Ectodermal cell (in vitro differentiated cells): ENCODE results near the gene GPR157.

ENCODE experiments used
- H3K27ac ChIP-seq: 2 replicates; pipeline ENCODE4 v1.7.0; 2013; ENCODE audit warnings: mild to moderate bottlenecking, low read depth, low read length; ENCODE audit not compliant: insufficient read depth, poor library complexity, severe bottlenecking
- H3K27me3 ChIP-seq: 2 replicates; pipeline ENCODE4 v1.7.0; 2013; ENCODE audit warnings: mild to moderate bottlenecking, low read length; ENCODE audit not compliant: insufficient read depth, control insufficient read depth, poor library complexity, severe bottlenecking
- H3K36me3 ChIP-seq: one replicate; pipeline ENCODE4 v1.7.0; 2013; ENCODE audit warnings: low read length; ENCODE audit not compliant: control insufficient read depth, insufficient read depth
- H3K4me1 ChIP-seq: one replicate; pipeline ENCODE4 v1.7.0; 2013; ENCODE audit warnings: low read length; ENCODE audit not compliant: control insufficient read depth, insufficient read depth
- H3K4me3 ChIP-seq: 2 replicates; pipeline ENCODE4 v1.7.0; 2013; ENCODE audit warnings: low read depth, low read length, control low read depth; ENCODE audit not compliant: insufficient read depth
- H3K9me3 ChIP-seq: 2 replicates; pipeline ENCODE4 v1.7.0; 2013; ENCODE audit warnings: mild to moderate bottlenecking, low read length, moderate library complexity; ENCODE audit not compliant: control insufficient read depth
- WGBS, 2 experiments: methylation state at CpG; one replicate each; pipeline ENCODE4 v1.1.7; 2013; ENCODE audit warnings: missing lambda C conversion rate in 2 of 2; 5-methylcytosine and 5-hydroxymethylcytosine counted together

The GPR157 gene

GRCh38 chr1:9087411-9088125 lies 41.3 kb downstream of the GPR157 start:
- Histone ChIP-seq H3K9me3 (no peaks in the 10 kb centered on the region), H3K4me3 (no peak overlapping the region), H3K4me1 (no peaks in the 10 kb centered on the region), H3K27me3 (no peaks in the 10 kb centered on the region), H3K36me3 (no peaks in the 10 kb centered on the region), H3K27ac (no peak overlapping the region)
- WGBS, 2 experiments: 95 to 96% methylated on average over 12 of the region's 12 CpGs

GRCh38 chr1:9086796-9087195 lies 42.1 kb downstream of the GPR157 start:
- H3K9me3 ChIP-seq: no peaks in the 10 kb centered on the region
- H3K27ac ChIP-seq: no peak overlapping the region
- 89 to 98% methylated on average over 2 of the region's 2 CpGs for WGBS, 2 experiments
- H3K4me1 ChIP-seq: no peaks in the 10 kb centered on the region
- H3K4me3 ChIP-seq: no peak overlapping the region
- no peaks in the 10 kb centered on the region for H3K27me3 ChIP-seq
- H3K36me3 ChIP-seq: no peaks in the 10 kb centered on the region

- no peak overlapping the region for H3K4me3 ChIP-seq
- H3K27ac ChIP-seq: no peak overlapping the region
- H3K4me1 ChIP-seq: no peaks in the 10 kb centered on the region
- H3K36me3 ChIP-seq: no peaks in the 10 kb centered on the region
- H3K27me3 ChIP-seq: no peaks in the 10 kb centered on the region
- 92 to 98% methylated on average over 5 of the region's 5 CpGs for WGBS, 2 experiments
- H3K9me3 ChIP-seq: no peaks in the 10 kb centered on the region
Observed at GRCh38 chr1:9086045-9086444, 42.9 kb downstream of the GPR157 start.

DNA sequence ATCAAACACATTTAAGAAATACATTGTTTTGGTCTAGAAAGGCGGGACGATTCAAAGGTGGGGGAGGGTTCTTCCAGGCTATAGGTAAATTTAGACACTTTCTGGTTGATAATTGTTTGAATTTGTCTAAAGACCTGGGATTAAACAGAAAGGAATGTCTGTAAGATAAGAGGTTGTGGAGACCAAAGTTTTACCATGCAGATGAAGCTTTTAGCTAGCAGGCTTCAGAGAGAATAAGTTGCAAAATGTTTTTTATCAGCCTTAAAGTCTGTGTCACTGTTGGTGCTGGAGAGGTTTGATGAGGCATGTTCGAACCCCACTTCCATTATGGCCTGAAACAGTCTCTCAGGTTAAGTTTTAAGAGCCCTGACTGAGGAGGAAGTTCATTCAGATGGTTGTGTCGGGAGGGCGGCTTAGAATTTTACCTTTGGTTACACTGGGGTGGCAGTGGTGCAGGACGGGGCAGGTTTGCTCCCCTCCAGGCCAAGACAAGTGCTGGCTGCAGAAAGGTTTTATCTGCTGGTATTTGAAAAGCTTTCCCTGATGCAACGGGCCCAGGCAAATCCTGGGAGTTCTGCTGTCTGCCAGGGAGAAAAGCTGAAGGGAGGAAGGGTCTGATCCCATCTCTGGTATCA lies 43.5 kb downstream of the GPR157 start:
- H3K27ac ChIP-seq: no peak overlapping the region
- no peak overlapping the region for H3K4me3 ChIP-seq
- WGBS, 2 experiments: 91% methylated on average over 7 of the region's 7 CpGs
- no peaks in the 10 kb centered on the region for H3K4me1 ChIP-seq
- H3K27me3 ChIP-seq: no peaks in the 10 kb centered on the region
- no peaks in the 10 kb centered on the region for H3K36me3 ChIP-seq
- H3K9me3 ChIP-seq: no peaks in the 10 kb centered on the region

- Histone ChIP-seq H3K27me3 (no peaks in the 10 kb centered on the region), H3K36me3 (no peaks in the 10 kb centered on the region), H3K9me3 (no peaks in the 10 kb centered on the region), H3K4me3 (no peak overlapping the region), H3K27ac (no peak overlapping the region), H3K4me1 (no peaks in the 10 kb centered on the region)
- WGBS, 2 experiments: 93 to 95% methylated on average over 8 of the region's 8 CpGs
Observed at GRCh38 chr1:9084906-9085305, 44.0 kb downstream of the GPR157 start.

DNA sequence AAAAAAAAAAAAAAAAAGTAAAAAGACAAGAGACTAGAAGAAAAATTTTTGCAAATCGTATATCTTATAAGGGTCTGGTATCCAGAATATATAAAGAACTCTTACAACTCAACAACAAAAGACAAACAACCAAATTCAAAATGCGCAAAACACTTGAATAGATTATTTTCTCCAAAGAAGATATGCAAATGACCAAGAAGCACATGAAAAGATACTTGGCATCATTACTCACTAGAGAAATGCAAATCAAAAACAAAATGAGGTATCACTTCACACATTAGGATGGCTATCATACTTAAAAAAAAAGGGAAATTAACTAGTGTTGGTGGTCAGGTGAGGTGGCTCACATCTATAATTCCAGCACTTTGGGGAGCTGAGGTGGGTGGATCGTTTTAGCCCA lies 47.4 kb downstream of the GPR157 start:
- 81 to 89% methylated on average over 2 to 3 of the region's 3 CpGs for WGBS, 2 experiments
- Histone ChIP-seq H3K27me3 (no peaks in the 10 kb centered on the region), H3K36me3 (no peaks in the 10 kb centered on the region), H3K9me3 (no peaks in the 10 kb centered on the region), H3K4me3 (no peak overlapping the region), H3K4me1 (no peaks in the 10 kb centered on the region), H3K27ac (no peak overlapping the region)

DNA sequence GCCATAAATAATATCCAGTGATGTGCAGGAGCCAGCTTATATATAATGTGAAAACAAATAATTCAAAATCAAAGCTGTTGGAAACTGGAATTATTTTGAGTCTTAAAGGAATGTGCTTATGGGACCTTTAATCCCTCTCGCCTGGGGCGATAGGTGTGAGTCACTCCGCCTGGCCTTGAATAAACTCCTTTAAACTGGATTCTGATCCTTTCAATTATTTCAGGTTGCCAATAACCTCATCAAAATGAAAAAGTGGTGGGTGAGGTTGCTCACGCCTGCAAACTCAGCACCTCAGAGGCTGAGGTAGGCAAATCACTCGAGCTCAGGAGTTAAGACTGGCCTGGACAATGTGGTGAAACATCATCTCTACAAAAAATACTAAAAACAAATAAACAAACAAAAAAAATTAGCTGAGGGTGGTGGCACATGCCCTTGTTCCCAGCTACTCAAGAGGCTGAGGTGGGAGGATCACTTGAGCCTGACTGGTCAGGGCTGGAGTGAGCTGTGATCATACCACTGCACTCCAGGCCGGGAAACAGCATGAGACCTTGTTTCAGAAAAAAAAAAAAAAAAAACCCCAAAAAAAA lies 48.1 kb downstream of the GPR157 start:
- H3K4me3 ChIP-seq: no peak overlapping the region
- no peaks in the 10 kb centered on the region for H3K9me3 ChIP-seq
- no peak overlapping the region for H3K27ac ChIP-seq
- H3K4me1 ChIP-seq: no peaks in the 10 kb centered on the region
- 87 to 90% methylated on average over 6 of the region's 6 CpGs for WGBS, 2 experiments
- no peaks in the 10 kb centered on the region for H3K36me3 ChIP-seq
- H3K27me3 ChIP-seq: no peaks in the 10 kb centered on the region

DNA sequence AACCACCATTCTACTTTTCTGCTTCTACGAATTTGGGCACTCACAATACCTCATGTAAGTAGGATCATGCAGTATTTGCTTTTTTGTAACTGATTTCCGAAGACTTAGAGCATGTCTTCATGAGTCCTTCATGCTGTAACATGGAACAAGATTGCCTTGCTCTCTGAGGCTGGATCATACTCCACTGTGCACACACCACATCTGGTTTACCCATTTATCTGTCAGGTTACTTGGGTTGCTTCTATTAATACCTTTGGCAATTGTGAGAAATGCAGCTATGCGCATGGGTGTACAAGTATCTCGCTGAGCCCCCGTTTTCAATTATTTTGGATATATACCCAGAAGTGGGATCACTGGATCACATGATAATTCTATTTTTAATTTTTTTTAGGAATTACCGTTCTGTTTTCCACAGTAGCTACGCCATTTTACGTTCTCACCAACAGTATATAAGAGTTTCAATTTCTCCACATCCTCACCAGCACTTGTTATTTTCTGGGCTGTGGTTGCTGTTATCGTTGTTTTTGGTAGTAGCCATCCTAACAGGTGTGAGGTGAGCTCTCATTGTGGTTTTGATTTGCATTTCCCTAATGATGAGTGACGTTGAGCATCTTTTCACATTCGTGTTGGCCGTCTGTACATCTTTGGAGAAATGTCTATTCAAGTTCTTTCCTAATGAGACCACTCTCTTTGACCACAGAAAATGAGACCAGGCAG lies 48.8 kb downstream of the GPR157 start:
- H3K27ac ChIP-seq: no peak overlapping the region
- H3K4me1 ChIP-seq: no peaks in the 10 kb centered on the region
- no peak overlapping the region for H3K4me3 ChIP-seq
- WGBS, 2 experiments: 90 to 91% methylated on average over 9 to 12 of the region's 12 CpGs
- H3K27me3 ChIP-seq: no peaks in the 10 kb centered on the region
- no peaks in the 10 kb centered on the region for H3K36me3 ChIP-seq
- no peaks in the 10 kb centered on the region for H3K9me3 ChIP-seq

- 95 to 96% methylated on average over 19 of the region's 19 CpGs for WGBS, 2 experiments
- no peaks in the 10 kb centered on the region for H3K4me1 ChIP-seq
- H3K4me3 ChIP-seq: no peak overlapping the region
- no peaks in the 10 kb centered on the region for H3K27me3 ChIP-seq
- no peaks in the 10 kb centered on the region for H3K36me3 ChIP-seq
- H3K9me3 ChIP-seq: no peaks in the 10 kb centered on the region
- no peak overlapping the region for H3K27ac ChIP-seq
Observed at GRCh38 chr1:9078752-9079500, 50.0 kb downstream of the GPR157 start.
